ENCODE measurements around the gene PJVK. TPM values are rescaled to one million over a fixed set of nuclear protein-coding genes. Genes with fewer than 3 reads are reported as not detected.

The PJVK gene
- total and polyA plus RNA-seq, 2 of the 13 experiments (the other 11 are each of a cell fraction or from before 2014, with no cell fraction given): 1.2 to 2.6 TPM

DNA sequence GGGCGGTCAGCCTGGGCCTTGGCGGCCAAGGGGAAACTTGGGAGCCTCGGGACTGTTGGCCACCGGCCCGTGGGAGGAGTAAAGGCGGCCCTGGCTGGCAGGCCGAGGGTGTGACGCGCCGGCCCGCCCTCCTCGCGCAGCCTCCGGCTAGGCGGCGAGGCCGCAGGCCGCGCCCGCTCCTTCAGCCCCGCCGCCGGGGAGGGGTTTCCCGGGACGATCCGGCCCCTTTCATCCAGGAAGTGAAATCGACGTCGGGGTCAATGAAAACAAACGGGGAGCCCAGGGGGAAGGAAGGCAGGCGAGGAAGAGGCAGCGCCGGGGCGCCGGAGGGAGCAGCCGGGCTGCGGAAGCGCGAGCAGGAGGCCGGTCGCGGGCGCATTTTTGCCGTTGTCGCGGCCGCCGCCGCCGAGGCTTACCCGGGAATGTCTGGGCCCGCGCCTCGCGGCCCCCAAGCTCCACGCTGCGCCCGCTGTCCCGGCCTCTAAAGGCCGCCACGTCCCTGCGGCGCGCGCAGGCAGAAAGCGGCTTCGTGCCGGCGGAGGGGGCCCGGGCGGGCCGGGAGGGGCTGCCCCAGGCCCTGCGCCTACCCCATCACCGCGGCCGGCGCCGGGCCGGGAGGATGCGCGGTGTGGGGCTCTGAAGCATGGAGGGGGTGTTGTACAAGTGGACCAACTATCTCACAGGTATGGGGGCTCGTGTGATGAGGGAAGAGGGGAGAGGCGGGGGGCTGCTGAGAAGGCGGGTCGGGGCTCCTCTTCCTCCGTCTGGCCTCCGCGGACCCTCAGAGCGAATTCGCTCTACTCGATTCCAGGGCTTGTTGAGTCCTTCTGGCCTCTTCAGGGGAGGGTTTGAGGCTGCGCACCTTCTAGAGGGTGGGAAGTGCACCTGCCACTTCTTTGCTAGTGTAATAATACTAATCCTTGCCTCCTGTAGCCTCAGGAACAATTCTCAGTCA, 29.3 kb downstream of the PJVK start, which contains the start of gene PLEKHA3 (continued):
- TF ChIP-seq PHF8 (CRISPR knock-in tag; IDR thresholded peaks at IDR 0.05): peak; percentile 85
- no peak for TF ChIP-seq NBN (conservative IDR thresholded peaks at IDR 0.05)
- no peak for TF ChIP-seq SMAD9 (CRISPR knock-in tag; IDR thresholded peaks at IDR 0.05)
- peak; percentile 46; the same call in 1 of the 2 replicates for TF ChIP-seq ZNF543 (CRISPR knock-in tag; IDR thresholded peaks at IDR 0.05)
- 0 out of 2 replicates have a peak, but pooled peaks have one; percentile 19 for TF ChIP-seq ZNF12 (CRISPR knock-in tag; IDR thresholded peaks at IDR 0.05)
- TF ChIP-seq, protein P1, sequence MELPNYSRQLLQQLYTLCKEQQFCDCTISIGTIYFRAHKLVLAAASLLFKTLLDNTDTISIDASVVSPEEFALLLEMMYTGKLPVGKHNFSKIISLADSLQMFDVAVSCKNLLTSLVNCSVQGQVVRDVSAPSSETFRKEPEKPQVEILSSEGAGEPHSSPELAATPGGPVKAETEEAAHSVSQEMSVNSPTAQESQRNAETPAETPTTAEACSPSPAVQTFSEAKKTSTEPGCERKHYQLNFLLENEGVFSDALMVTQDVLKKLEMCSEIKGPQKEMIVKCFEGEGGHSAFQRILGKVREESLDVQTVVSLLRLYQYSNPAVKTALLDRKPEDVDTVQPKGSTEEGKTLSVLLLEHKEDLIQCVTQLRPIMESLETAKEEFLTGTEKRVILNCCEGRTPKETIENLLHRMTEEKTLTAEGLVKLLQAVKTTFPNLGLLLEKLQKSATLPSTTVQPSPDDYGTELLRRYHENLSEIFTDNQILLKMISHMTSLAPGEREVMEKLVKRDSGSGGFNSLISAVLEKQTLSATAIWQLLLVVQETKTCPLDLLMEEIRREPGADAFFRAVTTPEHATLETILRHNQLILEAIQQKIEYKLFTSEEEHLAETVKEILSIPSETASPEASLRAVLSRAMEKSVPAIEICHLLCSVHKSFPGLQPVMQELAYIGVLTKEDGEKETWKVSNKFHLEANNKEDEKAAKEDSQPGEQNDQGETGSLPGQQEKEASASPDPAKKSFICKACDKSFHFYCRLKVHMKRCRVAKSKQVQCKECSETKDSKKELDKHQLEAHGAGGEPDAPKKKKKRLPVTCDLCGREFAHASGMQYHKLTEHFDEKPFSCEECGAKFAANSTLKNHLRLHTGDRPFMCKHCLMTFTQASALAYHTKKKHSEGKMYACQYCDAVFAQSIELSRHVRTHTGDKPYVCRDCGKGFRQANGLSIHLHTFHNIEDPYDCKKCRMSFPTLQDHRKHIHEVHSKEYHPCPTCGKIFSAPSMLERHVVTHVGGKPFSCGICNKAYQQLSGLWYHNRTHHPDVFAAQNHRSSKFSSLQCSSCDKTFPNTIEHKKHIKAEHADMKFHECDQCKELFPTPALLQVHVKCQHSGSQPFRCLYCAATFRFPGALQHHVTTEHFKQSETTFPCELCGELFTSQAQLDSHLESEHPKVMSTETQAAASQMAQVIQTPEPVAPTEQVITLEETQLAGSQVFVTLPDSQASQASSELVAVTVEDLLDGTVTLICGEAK (IDR thresholded peaks at IDR 0.05): no peak
- TF ChIP-seq, protein P1 (CRISPR knock-in tag; IDR thresholded peaks at IDR 0.05): peak; percentile 67; the same call in 1 of the 2 replicates
- TF ChIP-seq ZNF839 (CRISPR knock-in tag; IDR thresholded peaks at IDR 0.05; ENCODE audit: borderline replicate concordance): no peak
- no peak for TF ChIP-seq TRIM24 (CRISPR knock-in tag; IDR thresholded peaks at IDR 0.05)
- TF ChIP-seq ZNF781 (CRISPR knock-in tag; IDR thresholded peaks at IDR 0.05; ENCODE audit: borderline replicate concordance, not compliant biosample characterization): no peak
- TF ChIP-seq, protein P2, sequence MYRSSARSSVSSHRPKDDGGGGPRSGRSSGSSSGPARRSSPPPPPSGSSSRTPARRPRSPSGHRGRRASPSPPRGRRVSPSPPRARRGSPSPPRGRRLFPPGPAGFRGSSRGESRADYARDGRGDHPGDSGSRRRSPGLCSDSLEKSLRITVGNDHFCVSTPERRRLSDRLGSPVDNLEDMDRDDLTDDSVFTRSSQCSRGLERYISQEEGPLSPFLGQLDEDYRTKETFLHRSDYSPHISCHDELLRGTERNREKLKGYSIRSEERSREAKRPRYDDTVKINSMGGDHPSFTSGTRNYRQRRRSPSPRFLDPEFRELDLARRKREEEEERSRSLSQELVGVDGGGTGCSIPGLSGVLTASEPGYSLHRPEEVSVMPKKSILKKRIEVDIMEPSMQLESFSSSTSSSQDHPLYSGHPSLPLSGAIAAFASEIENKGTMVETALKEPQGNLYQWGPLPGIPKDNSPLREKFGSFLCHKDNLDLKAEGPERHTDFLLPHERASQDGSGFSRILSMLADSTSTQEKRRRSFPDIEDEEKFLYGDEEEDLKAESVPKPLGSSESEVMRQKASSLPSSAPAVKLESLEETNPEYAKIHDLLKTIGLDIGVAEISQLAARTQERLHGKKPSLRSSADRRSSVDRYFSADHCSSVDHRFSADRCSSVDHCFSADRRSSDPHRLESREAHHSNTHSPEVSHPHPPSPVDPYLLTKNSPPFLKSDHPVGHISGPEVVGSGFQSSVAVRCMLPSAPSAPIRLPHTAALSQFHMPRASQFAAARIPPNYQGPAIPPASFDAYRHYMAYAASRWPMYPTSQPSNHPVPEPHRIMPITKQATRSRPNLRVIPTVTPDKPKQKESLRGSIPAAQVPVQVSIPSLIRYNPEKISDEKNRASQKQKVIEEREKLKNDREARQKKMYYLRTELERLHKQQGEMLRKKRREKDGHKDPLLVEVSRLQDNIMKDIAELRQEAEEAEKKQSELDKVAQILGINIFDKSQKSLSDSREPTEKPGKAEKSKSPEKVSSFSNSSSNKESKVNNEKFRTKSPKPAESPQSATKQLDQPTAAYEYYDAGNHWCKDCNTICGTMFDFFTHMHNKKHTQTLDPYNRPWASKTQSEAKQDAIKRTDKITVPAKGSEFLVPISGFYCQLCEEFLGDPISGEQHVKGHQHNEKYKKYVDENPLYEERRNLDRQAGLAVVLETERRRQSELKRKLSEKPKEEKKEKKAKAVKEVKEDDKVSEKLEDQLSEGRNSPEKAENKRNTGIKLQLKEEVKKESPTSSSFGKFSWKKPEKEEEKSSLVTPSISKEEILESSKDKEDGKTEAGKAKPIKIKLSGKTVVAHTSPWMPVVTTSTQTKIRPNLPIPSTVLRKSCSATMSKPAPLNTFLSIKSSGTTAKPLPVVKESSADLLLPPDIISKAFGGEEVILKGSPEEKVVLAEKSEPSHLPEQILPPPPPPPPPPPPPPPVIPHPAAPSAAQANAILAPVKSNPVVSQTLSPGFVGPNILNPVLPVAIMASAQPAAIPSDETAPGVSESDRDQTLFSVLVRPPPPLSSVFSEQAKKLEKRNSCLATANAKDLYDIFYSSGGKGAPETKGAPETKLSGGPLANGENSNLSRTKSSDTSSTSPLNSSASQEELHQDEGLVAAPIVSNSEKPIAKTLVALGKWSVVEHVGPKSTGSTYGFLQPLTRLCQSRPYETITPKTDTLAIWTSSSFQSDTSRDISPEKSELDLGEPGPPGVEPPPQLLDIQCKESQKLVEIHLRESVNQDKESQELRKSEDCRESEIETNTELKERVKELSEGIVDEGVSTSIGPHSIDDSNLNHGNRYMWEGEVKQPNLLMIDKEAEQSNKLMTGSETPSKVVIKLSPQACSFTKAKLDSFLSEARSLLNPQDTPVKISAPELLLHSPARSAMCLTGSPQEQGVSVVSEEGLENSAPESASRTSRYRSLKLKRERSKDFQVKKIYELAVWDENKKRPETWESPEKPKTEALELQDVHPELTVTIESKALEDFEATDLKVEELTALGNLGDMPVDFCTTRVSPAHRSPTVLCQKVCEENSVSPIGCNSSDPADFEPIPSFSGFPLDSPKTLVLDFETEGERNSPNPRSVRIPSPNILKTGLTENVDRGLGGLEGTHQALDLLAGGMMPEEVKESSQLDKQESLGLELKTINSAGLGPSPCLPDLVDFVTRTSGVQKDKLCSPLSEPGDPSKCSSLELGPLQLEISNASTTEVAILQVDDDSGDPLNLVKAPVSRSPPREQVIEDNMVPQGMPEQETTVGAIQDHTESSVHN (CRISPR knock-in tag; IDR thresholded peaks at IDR 0.05): no peak
